GM19468 (cell line): ENCODE results near the gene RHBDL1.

Experiments
- ATAC-seq: cut with Tn5 transposase; IDR thresholded peaks from one replicate; pipeline ENCODE4 v1.9.1; 2021; ENCODE audit warnings: mild to moderate bottlenecking, moderate library complexity, moderate number of reproducible peaks; ENCODE audit not compliant: unreplicated experiment; ENCODE audit errors: extremely low read depth

RHBDL1 gene

GRCh38 chr16:636206-637080, 39.0 kb upstream of the RHBDL1 start, which contains the start of gene METTL26:
Gene METTL26, minus strand, starts transcription at chr16:636305. Its CDS starts 15 bp downstream, at chr16:636290.
- peak; percentile 40 for ATAC-seq

- ATAC-seq = no peak
These were observed 38.1 kb upstream of the RHBDL1 start for GRCh38 chr16:637081-638018.

GRCh38 chr16:638034-638543, 37.4 kb upstream of the RHBDL1 start:
- no peak for ATAC-seq

- no peak for ATAC-seq
These were observed 36.6 kb upstream of the RHBDL1 start for GRCh38 chr16:638836-639235.

GRCh38 chr16:640614-641013, 34.9 kb upstream of the RHBDL1 start:
- ATAC-seq = no peak

GRCh38 chr16:641326-642188, 33.9 kb upstream of the RHBDL1 start, which contains the start of gene MCRIP2:
Gene MCRIP2, plus strand, starts transcription at chr16:641828. Its CDS starts 164 bp downstream, at chr16:641992.
- ATAC-seq = peak; percentile 24

GRCh38 chr16:642189-643049, 33.1 kb upstream of the RHBDL1 start:
- peak; percentile 1 for ATAC-seq

GRCh38 chr16:643050-643368, 32.5 kb upstream of the RHBDL1 start:
- no peak for ATAC-seq

- ATAC-seq = no peak
These were observed 30.9 kb upstream of the RHBDL1 start for GRCh38 chr16:644556-644955.

GRCh38 chr16:645852-646678, 29.4 kb upstream of the RHBDL1 start:
- ATAC-seq = no peak

GRCh38 chr16:646679-647172, 28.7 kb upstream of the RHBDL1 start:
- no peak for ATAC-seq

- no peak for ATAC-seq
These were observed 28.1 kb upstream of the RHBDL1 start for GRCh38 chr16:647173-647902.

- ATAC-seq = no peak
These were observed 27.2 kb upstream of the RHBDL1 start for GRCh38 chr16:648071-648780.

- ATAC-seq = peak; percentile 69
These were observed 26.5 kb upstream of the RHBDL1 start, which contains the start of gene WDR90 for GRCh38 chr16:648781-649589. Gene WDR90, plus strand, starts transcription at chr16:649365. Its CDS starts 52 bp downstream, at chr16:649417.

- ATAC-seq = no peak
These were observed 25.8 kb upstream of the RHBDL1 start for GRCh38 chr16:649631-650030.

- no peak for ATAC-seq
These were observed 23.6 kb upstream of the RHBDL1 start for GRCh38 chr16:651844-652243.
